ENCODE measurements around the gene GABBR2. TPM values are rescaled to one million over a fixed set of nuclear protein-coding genes. Genes with fewer than 3 reads are reported as not detected.

Gene GABBR2
- total RNA-seq, 1 donor from 2014 or later, result not detected

DNA sequence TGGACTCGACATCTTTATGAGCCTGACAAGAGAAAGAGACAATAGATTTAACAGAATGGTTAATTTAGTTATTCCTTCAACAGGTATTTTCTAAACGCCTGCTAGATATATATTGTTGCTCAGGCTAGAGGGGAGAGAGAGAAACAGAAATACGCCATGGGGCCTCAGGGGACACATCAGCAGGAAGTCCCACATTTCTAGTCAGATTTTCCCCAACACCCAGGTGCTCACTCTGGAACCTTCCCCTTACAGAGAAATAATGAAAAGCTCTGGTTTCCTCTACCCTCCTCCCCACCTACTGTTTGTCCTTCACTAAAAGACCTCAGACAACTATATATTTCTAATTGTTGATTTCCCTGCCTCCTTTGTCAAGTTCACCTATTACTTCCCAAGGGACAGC, 323.0 kb downstream of the GABBR2 start:
- H3K4me1 Mint-ChIP-seq (ENCODE audit: unreplicated experiment), result no peaks in the 10 kb centered on the region
- no peaks in the 10 kb centered on the region for H3K9me3 Mint-ChIP-seq (ENCODE audit: unreplicated experiment)
- no peak for DNase-seq (ENCODE audit: extremely low spot score, unreplicated experiment)
- no peak overlapping the region for H3K4me3 Mint-ChIP-seq (ENCODE audit: unreplicated experiment)
- peaks cover 6% of the 10 kb centered on the region for H3K27me3 Mint-ChIP-seq (ENCODE audit: unreplicated experiment)
- H3K36me3 Mint-ChIP-seq (ENCODE audit: unreplicated experiment), result no peaks in the 10 kb centered on the region
- TF ChIP-seq, protein P1, sequence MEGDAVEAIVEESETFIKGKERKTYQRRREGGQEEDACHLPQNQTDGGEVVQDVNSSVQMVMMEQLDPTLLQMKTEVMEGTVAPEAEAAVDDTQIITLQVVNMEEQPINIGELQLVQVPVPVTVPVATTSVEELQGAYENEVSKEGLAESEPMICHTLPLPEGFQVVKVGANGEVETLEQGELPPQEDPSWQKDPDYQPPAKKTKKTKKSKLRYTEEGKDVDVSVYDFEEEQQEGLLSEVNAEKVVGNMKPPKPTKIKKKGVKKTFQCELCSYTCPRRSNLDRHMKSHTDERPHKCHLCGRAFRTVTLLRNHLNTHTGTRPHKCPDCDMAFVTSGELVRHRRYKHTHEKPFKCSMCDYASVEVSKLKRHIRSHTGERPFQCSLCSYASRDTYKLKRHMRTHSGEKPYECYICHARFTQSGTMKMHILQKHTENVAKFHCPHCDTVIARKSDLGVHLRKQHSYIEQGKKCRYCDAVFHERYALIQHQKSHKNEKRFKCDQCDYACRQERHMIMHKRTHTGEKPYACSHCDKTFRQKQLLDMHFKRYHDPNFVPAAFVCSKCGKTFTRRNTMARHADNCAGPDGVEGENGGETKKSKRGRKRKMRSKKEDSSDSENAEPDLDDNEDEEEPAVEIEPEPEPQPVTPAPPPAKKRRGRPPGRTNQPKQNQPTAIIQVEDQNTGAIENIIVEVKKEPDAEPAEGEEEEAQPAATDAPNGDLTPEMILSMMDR (IDR thresholded peaks at IDR 0.05), result no peak
- H3K27ac Mint-ChIP-seq (ENCODE audit: unreplicated experiment), result no peak overlapping the region

DNA sequence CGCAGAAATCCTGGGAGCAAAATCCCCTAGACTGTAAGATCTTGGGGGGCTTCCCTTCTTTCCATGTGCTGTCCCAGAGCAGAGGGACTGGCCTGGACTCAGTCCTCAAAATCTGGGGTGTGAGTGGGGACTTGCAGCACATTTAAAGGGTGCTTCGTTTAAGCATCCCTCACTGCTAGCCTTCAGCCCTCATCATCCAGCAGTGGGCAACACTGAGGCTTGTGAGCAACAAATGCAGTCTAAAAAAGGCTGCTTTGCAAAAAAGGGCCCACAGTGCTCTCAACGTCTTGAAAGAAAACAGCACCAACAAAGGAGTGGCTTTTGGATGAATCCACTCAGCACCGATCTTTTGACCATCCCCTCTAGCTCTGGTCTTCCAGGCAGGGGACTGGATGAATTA, 325.0 kb downstream of the GABBR2 start:
- no peak for DNase-seq (ENCODE audit: extremely low spot score, unreplicated experiment)
- no peak overlapping the region for H3K27ac Mint-ChIP-seq (ENCODE audit: unreplicated experiment)
- H3K9me3 Mint-ChIP-seq (ENCODE audit: unreplicated experiment), result no peaks in the 10 kb centered on the region
- H3K36me3 Mint-ChIP-seq (ENCODE audit: unreplicated experiment), result no peaks in the 10 kb centered on the region
- TF ChIP-seq, protein P1 (IDR thresholded peaks at IDR 0.05), result no peak
- H3K27me3 Mint-ChIP-seq (ENCODE audit: unreplicated experiment), result peaks cover 6% of the 10 kb centered on the region
- H3K4me3 Mint-ChIP-seq (ENCODE audit: unreplicated experiment), result no peak overlapping the region
- peaks cover 6% of the 10 kb centered on the region for H3K4me1 Mint-ChIP-seq (ENCODE audit: unreplicated experiment)

DNA sequence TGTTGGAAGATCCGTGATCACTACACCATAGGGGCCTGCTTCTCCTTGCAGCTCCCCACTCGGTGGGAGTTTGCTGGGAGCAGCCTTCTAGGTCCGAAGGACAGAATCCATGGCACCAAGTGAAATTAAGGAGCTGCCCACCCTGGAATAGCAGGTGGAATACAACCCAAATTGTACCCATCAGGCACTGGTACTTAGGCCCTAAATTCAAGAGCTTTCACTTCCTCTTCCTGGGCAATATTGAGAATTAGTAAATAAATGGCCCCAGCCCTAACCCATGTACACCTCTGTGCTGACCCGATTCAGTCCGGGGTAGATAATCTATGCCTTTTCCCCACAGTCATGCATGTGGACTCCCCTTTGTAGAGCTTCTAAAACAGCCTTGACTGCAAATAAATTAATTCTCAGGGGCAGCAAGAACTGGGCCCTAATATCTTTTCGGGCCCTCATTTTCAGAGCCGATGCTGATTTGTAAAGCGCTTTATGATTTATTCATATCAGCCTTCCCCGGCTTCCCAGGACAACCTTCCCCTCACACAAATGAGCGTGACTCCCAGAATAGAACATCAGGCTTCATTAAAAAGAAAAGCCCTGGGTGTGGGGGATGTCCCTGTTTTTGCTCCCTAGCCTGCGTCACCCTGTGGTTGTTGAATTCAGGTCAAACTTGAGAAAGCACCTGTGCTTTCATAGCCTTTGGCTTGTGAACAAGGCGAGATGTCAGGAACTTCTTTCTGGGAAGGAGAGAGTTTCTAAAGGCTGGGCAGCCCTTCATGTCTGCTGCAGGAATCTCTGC, 327.2 kb downstream of the GABBR2 start:
- Mint-ChIP-seq H3K4me1 (ENCODE audit: unreplicated experiment) (peaks cover 6% of the 10 kb centered on the region), H3K27me3 (ENCODE audit: unreplicated experiment) (peaks cover 6% of the 10 kb centered on the region), H3K4me3 (ENCODE audit: unreplicated experiment) (no peak overlapping the region), H3K36me3 (ENCODE audit: unreplicated experiment) (no peaks in the 10 kb centered on the region), H3K27ac (ENCODE audit: unreplicated experiment) (no peak overlapping the region), H3K9me3 (ENCODE audit: unreplicated experiment) (no peaks in the 10 kb centered on the region)
- TF ChIP-seq, protein P1 (IDR thresholded peaks at IDR 0.05), result no peak
- no peak for DNase-seq (ENCODE audit: extremely low spot score, unreplicated experiment)

DNA sequence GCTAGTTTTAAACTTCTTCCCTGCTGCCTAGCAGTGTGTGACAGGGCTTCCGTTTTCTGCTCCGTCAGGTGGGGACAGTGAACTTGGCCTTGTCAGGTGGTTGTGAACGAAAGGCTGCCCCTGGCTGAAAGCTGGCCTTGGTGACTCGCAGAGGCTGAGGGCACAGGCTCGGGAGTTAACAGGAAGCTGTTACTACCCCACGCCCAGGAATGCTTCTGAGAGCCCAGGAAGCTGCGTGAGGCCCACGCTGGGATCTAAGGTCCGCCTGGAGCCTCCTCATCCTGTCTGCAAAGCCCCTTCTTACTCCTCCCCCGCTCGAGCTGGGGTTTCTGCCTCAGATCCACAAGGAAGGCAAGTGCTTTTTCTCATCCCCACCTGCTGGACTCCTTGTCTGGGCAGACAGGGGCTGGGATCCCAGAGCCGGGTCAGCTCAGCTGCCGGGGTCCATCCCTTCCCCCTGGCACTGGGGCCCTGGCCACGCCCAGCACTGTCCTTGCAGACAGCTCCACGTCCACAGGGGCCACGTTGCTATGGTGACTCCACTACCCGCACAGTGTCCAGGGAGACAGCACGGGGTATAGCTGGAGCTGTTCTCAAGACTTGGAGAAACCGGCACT, 328.6 kb downstream of the GABBR2 start:
- Mint-ChIP-seq H3K27me3 (ENCODE audit: unreplicated experiment) (peaks cover 2% of the 10 kb centered on the region), H3K27ac (ENCODE audit: unreplicated experiment) (no peak overlapping the region), H3K9me3 (ENCODE audit: unreplicated experiment) (no peaks in the 10 kb centered on the region), H3K36me3 (ENCODE audit: unreplicated experiment) (no peaks in the 10 kb centered on the region), H3K4me1 (ENCODE audit: unreplicated experiment) (peaks cover 7% of the 10 kb centered on the region), H3K4me3 (ENCODE audit: unreplicated experiment) (no peak overlapping the region)
- DNase-seq (ENCODE audit: extremely low spot score, unreplicated experiment), result no peak
- TF ChIP-seq, protein P1 (IDR thresholded peaks at IDR 0.05), result no peak

DNA sequence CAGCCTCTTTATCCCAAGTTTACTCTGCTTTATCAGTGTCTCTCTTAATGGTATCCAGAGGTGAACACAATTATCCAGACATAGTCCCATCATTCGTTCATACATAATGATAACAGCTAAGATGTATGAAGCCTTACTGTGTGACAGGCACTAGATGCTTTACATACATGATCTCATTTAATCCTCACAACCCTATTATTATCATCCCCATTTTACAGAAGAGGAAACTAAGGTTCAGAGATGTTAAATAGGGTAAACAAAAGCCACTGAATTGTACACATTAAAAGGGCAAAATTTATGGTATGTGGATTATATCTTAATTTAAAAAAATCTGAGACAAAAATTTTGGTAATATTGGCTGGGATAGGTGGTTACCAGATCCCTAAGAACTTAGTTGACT, 329.2 kb downstream of the GABBR2 start:
- Mint-ChIP-seq H3K36me3 (ENCODE audit: unreplicated experiment) (no peaks in the 10 kb centered on the region), H3K4me1 (ENCODE audit: unreplicated experiment) (peaks cover 9% of the 10 kb centered on the region), H3K9me3 (ENCODE audit: unreplicated experiment) (no peaks in the 10 kb centered on the region), H3K4me3 (ENCODE audit: unreplicated experiment) (no peak overlapping the region), H3K27me3 (ENCODE audit: unreplicated experiment) (no peaks in the 10 kb centered on the region), H3K27ac (ENCODE audit: unreplicated experiment) (no peak overlapping the region)
- DNase-seq (ENCODE audit: extremely low spot score, unreplicated experiment), result no peak
- TF ChIP-seq, protein P1 (IDR thresholded peaks at IDR 0.05), result no peak
